Liver (tissue), 9 donors: ENCODE results near the gene RAPSN. TPM values are rescaled to one million over a fixed set of nuclear protein-coding genes. Genes with fewer than 3 reads are reported as not detected.
A peak's percentile ranks its signal among the peaks of the same experiment; 100 is the strongest.

Experiments used
- DNase-seq: peaks from one replicate; pipeline ENCODE4 v3.0.0-alpha.2; 2017; ENCODE audit warnings: low spot score
- H3K27ac ChIP-seq, 2 donors: one replicate each; pipeline ENCODE4 v1.7.0; 2013; ENCODE audit warnings: inconsistent platforms in 2 of 2, low read length in 2 of 2, control low read depth in 1 of 2, low read depth in 1 of 2, mild to moderate bottlenecking in 1 of 2
- H3K27me3 ChIP-seq, 4 donors: one replicate each; pipeline versions ENCODE4 v1.6.1 to v1.7.0; 2013; ENCODE audit warnings: low read length in 3 of 4, inconsistent platforms in 1 of 4, mild to moderate bottlenecking in 1 of 4, moderate library complexity in 1 of 4; ENCODE audit not compliant: control insufficient read depth in 4 of 4, insufficient read depth in 4 of 4
- H3K36me3 ChIP-seq, 4 donors: one replicate each; pipeline versions ENCODE4 v1.6.1 to v1.7.0; 2013; ENCODE audit warnings: low read length in 3 of 4, mild to moderate bottlenecking in 3 of 4, low read depth in 1 of 4, moderate library complexity in 1 of 4; ENCODE audit not compliant: control insufficient read depth in 4 of 4, insufficient read depth in 3 of 4
- H3K4me1 ChIP-seq, 4 donors: one replicate each; pipeline versions ENCODE4 v1.6.1 to v1.7.0; 2013; ENCODE audit warnings: low read length in 3 of 4, mild to moderate bottlenecking in 3 of 4, moderate library complexity in 1 of 4; ENCODE audit not compliant: control insufficient read depth in 4 of 4, insufficient read depth in 4 of 4
- H3K4me3 ChIP-seq, 3 donors: one replicate each; pipeline versions ENCODE4 v1.6.1 to v1.7.0; 2013; ENCODE audit warnings: low read length in 3 of 3, control low read depth in 1 of 3, low read depth in 1 of 3, mild to moderate bottlenecking in 1 of 3
- H3K9ac ChIP-seq, 2 donors: one replicate each; pipeline ENCODE4 v1.7.0; 2013; ENCODE audit warnings: low read length in 2 of 2, mild to moderate bottlenecking in 2 of 2, moderate library complexity in 2 of 2, control low read depth in 1 of 2, low read depth in 1 of 2
- H3K9me3 ChIP-seq, 4 donors: one replicate each; pipeline versions ENCODE4 v1.6.1 to v1.7.0; 2013; ENCODE audit warnings: low read length in 3 of 4; ENCODE audit not compliant: control insufficient read depth in 4 of 4
- CTCF ChIP-seq: fragments of 150-350 bp; IDR thresholded peaks from 2 replicates; pipeline ENCODE4 v1.5.1; 2017; ENCODE audit warnings: improper control_type of control experiment, low read depth, low read length; ENCODE audit not compliant: missing input control
- EGR1 ChIP-seq, 2 donors: IDR thresholded peaks; 2 replicates each; pipeline ENCODE4 v1.6.1; 2016 to 2018; ENCODE audit warnings: antibody characterized with exemption in 2 of 2, low read depth in 2 of 2
- FOXA1 ChIP-seq: IDR thresholded peaks from 2 replicates; pipeline ENCODE4 v1.6.1; 2016; ENCODE audit warnings: antibody characterized with exemption
- GABPA ChIP-seq, 2 donors: IDR thresholded peaks in 1 of 2; conservative IDR thresholded peaks in 1 of 2; 2 replicates each; pipeline ENCODE4 v1.6.1; 2016; ENCODE audit warnings: antibody characterized with exemption in 2 of 2, mild to moderate bottlenecking in 1 of 2, moderate library complexity in 1 of 2
- HNF4A ChIP-seq, 2 donors: conservative IDR thresholded peaks; 2 replicates each; pipeline ENCODE4 v1.6.1; 2016; ENCODE audit warnings: antibody characterized with exemption in 2 of 2, mild to moderate bottlenecking in 2 of 2
- JUND ChIP-seq, 2 donors: IDR thresholded peaks; 2 replicates each; pipeline ENCODE4 v1.6.1; 2016; ENCODE audit warnings: antibody characterized with exemption in 2 of 2
- RXRA ChIP-seq, 2 donors: IDR thresholded peaks; 2 replicates each; pipeline ENCODE4 v1.6.1; 2017 to 2018; ENCODE audit warnings: antibody characterized with exemption in 2 of 2, mild to moderate bottlenecking in 1 of 2
- SP1 ChIP-seq: IDR thresholded peaks from 2 replicates; pipeline ENCODE4 v1.6.1; 2018; ENCODE audit warnings: antibody characterized with exemption, mild to moderate bottlenecking
- TAF1 ChIP-seq: conservative IDR thresholded peaks from 2 replicates; pipeline ENCODE4 v1.6.1; 2016; ENCODE audit warnings: antibody characterized with exemption, mild to moderate bottlenecking
- WGBS: extraction: QIAGEN DNeasy Blood & Tissue Kit; methylation state at CpG from one replicate; pipeline ENCODE4 v1.1.7; 2013; 5-methylcytosine and 5-hydroxymethylcytosine counted together
- polyA plus RNA-seq, 2 donors: library from polyadenylated mRNA; stranded (reverse) in 1 of 2; unstranded in 1 of 2; fragments of 200-250 nt in 1 of 2; fragments of >200 nt in 1 of 2; fragmentation: Nextera tagmentation in 1 of 2; extraction: Ambion mirVana in 1 of 2; gene quantifications; one replicate each; pipeline versions ENCODE4 v1.2.1 to v1.2.3, GENCODE V29; 2013 to 2015
- total RNA-seq, 2 donors: library from RNA; depleted of rRNA; stranded (reverse); fragments of >200 nt; gene quantifications; one replicate each; pipeline ENCODE4 v1.2.3, GENCODE V29; 2014
- TF ChIP-seq, protein P1 (sequence below): IDR thresholded peaks from 2 replicates; pipeline ENCODE4 v1.6.1; 2016; ENCODE audit warnings: antibody characterized with exemption
- TF ChIP-seq, protein P2 (sequence below): IDR thresholded peaks from 2 replicates; pipeline ENCODE4 v1.6.1; 2016; ENCODE audit warnings: antibody characterized with exemption
- TF ChIP-seq, protein P3 (sequence below): IDR thresholded peaks from 2 replicates; pipeline ENCODE4 v1.6.1; 2016; ENCODE audit warnings: antibody characterized with exemption, mild to moderate bottlenecking
- donor health status: healthy.
- donor health status: healthy.
- donor health status: healthy.
- donor health status: healthy.
- donor health status: healthy.

RAPSN gene
- total and polyA plus RNA-seq, 4 donors, result 0.12 to 0.59 (median 0.28) TPM; not detected in 1

GRCh38 chr11:47441421-47441820 lies 7.5 kb downstream of the RAPSN start:
- WGBS, result 92% methylated on average over 12 of the region's 12 CpGs
- DNase-seq, result no peak
- no peaks in the 10 kb centered on the region for H3K9me3 ChIP-seq
- H3K36me3 ChIP-seq, result no peaks in the 10 kb centered on the region
- no peak overlapping the region for H3K4me3 ChIP-seq
- no peak overlapping the region for H3K9ac ChIP-seq
- H3K27me3 ChIP-seq, result no peaks in the 10 kb centered on the region
- no peak overlapping the region for H3K27ac ChIP-seq
- no peak for TF ChIP-seq RXRA (IDR thresholded peaks at IDR 0.05)
- TF ChIP-seq EGR1 (IDR thresholded peaks at IDR 0.05; ENCODE audit: low read depth in 2 of 2), result no peak
- no peak for TF ChIP-seq HNF4A (conservative IDR thresholded peaks at IDR 0.05)
- no peak for TF ChIP-seq GABPA (IDR thresholded peaks at IDR 0.05 in 1 of 2, conservative IDR thresholded peaks at IDR 0.05 in 1 of 2)
- no peak for TF ChIP-seq FOXA1
- TF ChIP-seq, protein P1, sequence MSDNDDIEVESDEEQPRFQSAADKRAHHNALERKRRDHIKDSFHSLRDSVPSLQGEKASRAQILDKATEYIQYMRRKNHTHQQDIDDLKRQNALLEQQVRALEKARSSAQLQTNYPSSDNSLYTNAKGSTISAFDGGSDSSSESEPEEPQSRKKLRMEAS, result no peak
- TF ChIP-seq, protein P2, sequence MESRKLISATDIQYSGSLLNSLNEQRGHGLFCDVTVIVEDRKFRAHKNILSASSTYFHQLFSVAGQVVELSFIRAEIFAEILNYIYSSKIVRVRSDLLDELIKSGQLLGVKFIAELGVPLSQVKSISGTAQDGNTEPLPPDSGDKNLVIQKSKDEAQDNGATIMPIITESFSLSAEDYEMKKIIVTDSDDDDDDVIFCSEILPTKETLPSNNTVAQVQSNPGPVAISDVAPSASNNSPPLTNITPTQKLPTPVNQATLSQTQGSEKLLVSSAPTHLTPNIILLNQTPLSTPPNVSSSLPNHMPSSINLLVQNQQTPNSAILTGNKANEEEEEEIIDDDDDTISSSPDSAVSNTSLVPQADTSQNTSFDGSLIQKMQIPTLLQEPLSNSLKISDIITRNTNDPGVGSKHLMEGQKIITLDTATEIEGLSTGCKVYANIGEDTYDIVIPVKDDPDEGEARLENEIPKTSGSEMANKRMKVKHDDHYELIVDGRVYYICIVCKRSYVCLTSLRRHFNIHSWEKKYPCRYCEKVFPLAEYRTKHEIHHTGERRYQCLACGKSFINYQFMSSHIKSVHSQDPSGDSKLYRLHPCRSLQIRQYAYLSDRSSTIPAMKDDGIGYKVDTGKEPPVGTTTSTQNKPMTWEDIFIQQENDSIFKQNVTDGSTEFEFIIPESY, result no peak
- no peak for TF ChIP-seq SP1
- peaks cover 2 to 18% (median 14%) of the 10 kb centered on the region in 4 donors for H3K4me1 ChIP-seq

GRCh38 chr11:47440054-47440476 lies 8.9 kb downstream of the RAPSN start:
- DNase-seq, result no peak
- Histone ChIP-seq H3K9me3 (no peaks in the 10 kb centered on the region), H3K27ac (no peak overlapping the region), H3K4me3 (no peak overlapping the region), H3K27me3 (no peaks in the 10 kb centered on the region), H3K36me3 (no peaks in the 10 kb centered on the region), H3K9ac (no peak overlapping the region), H3K4me1 (peaks cover 2 to 19% (median 18%) of the 10 kb centered on the region in 4 donors)
- TF ChIP-seq, protein P1, result no peak
- WGBS, result 81% methylated on average over 2 of the region's 2 CpGs

DNA sequence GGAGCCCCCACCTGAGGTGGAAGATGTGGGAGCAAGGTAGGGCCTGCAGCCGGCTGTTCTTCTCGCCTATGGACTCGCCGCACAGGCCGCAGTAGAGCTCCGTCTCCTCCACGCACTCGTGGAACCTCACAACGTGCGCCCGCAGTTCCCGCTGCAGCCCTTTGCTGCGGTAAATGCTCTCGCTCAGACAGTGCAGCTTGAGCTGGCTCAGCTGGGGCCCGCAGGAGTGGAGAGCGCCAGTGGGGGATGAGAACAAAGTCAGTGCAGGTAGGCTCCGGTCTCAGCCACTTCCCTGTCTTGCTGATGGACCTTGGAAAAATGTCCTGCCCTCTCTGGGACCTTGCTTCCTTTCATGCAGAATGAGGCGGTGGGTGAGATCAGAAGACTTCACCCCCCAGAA lies 10.2 kb downstream of the RAPSN start:
- Histone ChIP-seq H3K27me3 (no peaks in the 10 kb centered on the region), H3K36me3 (no peaks in the 10 kb centered on the region), H3K4me1 (peaks cover 2 to 29% (median 24%) of the 10 kb centered on the region in 4 donors), H3K4me3 (no peak overlapping the region), H3K27ac (peak overlapping the region in 1 of 2 donors; percentile 5), H3K9me3 (no peaks in the 10 kb centered on the region), H3K9ac (no peak overlapping the region)
- 95% methylated on average over 18 of the region's 18 CpGs for WGBS
- DNase-seq, result no peak
- TF ChIP-seq EGR1 (IDR thresholded peaks at IDR 0.05; ENCODE audit: low read depth in 2 of 2), result no peak
- TF ChIP-seq, protein P1, result no peak
- TF ChIP-seq, protein P2, result no peak
- TF ChIP-seq, protein P3, sequence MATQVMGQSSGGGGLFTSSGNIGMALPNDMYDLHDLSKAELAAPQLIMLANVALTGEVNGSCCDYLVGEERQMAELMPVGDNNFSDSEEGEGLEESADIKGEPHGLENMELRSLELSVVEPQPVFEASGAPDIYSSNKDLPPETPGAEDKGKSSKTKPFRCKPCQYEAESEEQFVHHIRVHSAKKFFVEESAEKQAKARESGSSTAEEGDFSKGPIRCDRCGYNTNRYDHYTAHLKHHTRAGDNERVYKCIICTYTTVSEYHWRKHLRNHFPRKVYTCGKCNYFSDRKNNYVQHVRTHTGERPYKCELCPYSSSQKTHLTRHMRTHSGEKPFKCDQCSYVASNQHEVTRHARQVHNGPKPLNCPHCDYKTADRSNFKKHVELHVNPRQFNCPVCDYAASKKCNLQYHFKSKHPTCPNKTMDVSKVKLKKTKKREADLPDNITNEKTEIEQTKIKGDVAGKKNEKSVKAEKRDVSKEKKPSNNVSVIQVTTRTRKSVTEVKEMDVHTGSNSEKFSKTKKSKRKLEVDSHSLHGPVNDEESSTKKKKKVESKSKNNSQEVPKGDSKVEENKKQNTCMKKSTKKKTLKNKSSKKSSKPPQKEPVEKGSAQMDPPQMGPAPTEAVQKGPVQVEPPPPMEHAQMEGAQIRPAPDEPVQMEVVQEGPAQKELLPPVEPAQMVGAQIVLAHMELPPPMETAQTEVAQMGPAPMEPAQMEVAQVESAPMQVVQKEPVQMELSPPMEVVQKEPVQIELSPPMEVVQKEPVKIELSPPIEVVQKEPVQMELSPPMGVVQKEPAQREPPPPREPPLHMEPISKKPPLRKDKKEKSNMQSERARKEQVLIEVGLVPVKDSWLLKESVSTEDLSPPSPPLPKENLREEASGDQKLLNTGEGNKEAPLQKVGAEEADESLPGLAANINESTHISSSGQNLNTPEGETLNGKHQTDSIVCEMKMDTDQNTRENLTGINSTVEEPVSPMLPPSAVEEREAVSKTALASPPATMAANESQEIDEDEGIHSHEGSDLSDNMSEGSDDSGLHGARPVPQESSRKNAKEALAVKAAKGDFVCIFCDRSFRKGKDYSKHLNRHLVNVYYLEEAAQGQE, result no peak
- TF ChIP-seq HNF4A (conservative IDR thresholded peaks at IDR 0.05), result no peak
- TF ChIP-seq FOXA1, result no peak
- no peak for TF ChIP-seq JUND (IDR thresholded peaks at IDR 0.05)
- no peak for TF ChIP-seq GABPA (IDR thresholded peaks at IDR 0.05 in 1 of 2, conservative IDR thresholded peaks at IDR 0.05 in 1 of 2)
- TF ChIP-seq TAF1, result no peak
- TF ChIP-seq CTCF, result no peak
